NCI-H446 (cell line): ENCODE measurements around the gene COPS7A.
A peak's percentile ranks its signal among the peaks of the same experiment; 100 is the strongest.

ENCODE experiments used
- DNase-seq, 2 experiments: peaks; one replicate each; lab custom pipeline; 2025; lab: John Stamatoyannopoulos, UW

The COPS7A gene

DNA sequence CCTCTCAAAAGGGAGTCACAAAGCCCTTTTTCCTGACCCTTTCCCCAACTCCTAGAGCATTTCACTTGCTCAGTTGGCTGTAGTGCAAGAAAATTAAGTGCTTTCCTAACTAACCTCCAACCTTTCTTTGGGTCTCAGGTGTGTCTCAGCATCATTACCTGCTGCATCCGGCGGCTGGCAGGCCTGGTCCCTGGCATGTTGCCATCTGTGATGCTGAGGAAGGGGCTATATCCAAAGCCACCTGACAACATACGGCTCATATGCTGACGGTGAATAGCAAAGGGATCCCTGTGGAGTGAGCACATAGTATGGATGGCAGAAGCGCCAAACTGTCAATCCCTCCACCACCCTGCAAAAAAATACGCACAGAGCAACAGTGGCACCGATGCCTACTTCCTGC is 27.9 kb downstream of the COPS7A start:
- no peak for DNase-seq

DNA sequence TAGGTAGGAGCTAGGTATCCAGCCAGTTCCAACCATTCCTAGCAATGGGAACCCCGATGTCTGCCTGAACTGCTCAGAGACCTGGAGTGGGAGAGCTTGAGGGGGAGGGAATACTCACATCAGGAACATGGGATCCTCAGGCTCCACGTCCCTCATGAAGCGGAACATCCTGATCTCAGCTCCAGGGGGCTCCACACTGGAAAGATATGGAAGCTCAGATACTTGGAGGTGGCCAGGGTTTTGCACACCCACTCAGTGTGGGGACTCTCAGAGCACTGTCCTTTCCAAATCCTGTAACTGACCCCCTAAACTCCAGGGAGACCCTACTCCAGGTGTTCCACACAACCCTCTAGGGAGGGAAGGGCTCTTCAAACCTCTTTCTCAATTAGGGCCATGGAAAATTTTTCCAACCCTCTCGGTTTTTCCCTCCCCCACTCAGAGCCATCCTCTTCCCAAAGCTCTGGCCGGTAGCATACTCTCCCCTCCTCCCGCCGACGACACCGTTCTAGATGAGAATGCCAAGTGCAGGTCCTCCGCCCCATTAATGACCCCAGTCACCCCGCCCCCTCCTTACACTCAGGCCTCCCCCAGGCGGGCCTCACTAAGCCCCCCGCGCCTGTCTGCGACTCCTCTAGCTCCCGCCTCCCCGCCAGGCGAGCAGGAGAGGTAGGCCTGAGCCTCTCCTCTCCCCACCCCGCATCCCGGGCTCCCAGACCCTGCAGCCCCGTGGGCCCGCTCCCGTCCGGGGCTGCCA is 28.5 kb downstream of the COPS7A start:
- DNase-seq: no peak

DNA sequence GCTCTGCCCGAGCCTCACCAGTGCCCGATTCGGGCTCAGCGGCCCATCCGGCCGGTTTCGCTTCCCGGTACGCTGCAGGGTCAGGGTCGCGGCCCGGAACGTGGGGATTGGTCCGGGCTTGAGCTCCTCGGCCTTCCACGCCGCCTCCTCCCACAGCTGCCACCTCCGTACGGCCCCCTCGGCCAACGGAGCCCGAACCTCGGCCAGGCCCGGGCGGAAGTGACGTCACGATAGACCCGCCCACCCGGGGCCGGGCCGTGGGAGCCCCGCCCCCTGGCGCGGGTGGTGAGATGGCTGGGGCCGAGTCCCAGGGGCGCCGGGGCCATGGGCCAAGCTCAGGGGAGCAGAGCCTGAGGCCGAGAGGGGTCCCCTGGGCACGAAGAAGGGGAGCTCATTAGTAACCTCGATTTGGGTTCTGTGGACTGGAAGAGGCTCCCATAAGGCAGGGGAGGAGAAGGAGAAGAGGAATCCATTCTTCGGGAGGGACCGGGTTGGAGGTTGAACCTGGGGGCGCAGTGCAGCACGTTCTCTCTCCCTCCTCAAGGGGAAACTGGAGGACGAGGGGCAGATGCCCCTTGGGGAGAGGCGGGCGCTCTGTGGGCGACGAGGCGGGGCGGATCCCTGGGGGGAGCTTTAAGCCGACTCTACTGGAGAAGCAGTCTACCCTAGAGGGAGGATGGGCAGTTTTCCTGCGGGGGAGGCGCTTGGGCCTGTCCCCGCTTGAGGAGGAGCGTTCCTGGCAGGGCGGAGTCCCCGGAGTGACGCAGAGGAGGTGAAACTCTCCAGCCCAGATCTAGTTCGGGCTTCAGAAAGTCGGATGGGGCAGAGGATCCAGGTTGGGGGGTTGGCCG is 29.3 kb downstream of the COPS7A start, which contains the start of gene MLF2:
TSS of gene MLF2 (minus strand) at position 221 of the 851 bp plus-strand sequence. CDS start 807 bp downstream, outside the sequence.
- peak; percentile 97 to 99 for DNase-seq

DNA sequence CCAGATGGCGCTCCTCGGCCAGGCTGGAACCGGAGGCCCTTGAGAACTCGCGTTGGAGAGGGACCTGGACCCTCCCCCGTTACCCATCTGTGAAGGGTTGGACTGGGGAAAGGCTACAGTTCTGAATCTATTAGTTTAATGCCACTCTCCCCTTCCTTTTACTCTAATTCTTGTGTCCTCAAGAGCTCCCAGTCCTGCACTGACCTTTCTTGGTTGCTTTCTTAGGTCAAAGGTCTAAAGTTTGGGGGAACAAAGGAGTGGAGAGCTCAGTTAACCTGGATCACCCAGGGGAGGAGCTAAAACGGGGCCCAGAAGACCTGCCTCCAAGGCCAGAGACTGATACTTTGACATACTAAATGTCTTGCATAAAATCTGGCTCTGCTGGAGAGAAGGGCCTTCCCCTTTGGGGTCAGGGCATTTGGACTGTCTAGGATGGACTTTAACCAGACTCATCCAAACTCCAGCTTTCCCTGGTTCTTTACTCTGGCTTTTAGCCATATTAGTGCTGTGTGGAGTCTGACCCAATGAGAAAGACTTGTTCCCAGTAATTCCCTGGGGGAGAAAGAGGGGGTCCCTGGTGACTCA is 30.0 kb downstream of the COPS7A start:
- DNase-seq: no peak

DNA sequence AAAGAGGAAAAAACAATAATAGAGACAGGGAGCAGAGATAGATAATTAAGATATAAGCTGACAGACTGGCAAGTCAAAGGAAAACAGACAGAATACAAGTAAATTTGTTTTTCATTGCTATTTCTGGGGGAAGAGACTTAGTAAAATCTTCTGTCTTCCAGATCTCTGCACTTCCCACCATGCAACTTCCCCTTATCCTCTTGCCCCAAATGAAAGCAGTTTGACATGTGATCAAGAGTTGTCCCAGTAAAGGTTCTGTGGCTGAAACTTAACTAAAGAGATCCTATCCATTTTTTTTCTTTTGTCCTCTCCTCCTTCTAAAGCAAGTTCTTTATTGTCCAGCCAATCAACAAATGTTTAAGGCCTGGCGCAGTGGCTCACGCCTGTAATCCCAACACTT is 30.6 kb downstream of the COPS7A start:
- no peak for DNase-seq

DNA sequence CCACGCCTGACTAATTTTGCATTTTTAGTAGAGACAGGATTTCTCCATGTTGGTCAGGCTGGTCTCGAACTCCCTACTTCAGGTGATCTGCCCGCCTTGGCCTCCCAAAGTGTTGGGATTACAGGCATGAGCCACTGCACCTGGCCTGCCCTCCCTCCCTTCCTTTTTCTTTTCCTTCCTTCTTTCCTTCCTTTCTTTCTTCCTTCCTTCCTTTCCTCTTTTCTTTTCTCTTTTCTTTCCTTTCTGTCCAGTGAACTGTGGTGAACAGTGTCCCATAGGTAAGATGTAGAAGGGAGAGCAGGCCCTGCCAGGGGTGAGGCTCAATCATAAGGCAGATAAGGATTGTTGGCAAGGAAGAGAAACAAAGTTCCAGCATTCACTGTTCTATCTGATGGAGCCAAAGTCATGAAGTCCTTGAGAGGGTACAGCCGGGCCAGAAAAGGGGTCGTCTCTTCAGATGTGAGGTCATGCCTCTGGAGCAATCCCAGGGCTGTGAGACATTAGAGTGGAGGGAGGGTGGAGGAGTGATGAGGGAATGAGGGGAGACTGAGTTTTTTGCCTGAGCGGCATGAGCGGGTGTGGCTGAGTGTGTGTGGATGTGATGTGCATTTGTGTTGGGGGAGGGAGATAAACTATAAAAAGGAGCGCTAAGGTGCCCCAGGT is 33.3 kb downstream of the COPS7A start:
- DNase-seq: no peak

DNA sequence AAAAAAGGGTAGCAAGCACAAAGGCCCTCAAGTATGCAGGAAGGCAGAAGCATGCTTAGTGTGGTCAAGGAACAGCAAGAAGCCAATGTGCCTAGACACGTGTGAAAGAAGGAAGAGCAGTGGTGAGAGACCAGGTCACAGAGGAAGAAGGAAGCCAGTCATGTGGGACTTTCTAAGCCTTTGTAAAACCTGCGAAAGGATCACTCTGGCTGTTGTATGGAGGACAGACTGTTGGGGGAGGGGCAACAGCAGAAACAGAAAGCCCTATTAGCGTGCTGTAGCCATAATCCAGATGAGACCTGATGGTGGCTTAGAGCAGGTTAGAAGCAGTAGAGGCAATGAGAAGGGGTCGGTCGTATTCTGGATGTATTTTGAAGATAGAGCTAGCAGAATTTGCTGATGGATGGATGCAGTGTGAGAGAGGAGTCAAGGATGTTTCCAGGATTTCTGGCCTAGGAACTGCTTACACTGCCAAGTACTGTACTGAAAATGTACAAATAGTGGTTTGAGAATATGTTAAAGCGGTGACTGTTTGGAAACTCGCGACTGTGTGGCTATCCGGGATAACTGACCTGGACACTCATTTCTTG is 34.8 kb downstream of the COPS7A start:
- DNase-seq: no peak

DNA sequence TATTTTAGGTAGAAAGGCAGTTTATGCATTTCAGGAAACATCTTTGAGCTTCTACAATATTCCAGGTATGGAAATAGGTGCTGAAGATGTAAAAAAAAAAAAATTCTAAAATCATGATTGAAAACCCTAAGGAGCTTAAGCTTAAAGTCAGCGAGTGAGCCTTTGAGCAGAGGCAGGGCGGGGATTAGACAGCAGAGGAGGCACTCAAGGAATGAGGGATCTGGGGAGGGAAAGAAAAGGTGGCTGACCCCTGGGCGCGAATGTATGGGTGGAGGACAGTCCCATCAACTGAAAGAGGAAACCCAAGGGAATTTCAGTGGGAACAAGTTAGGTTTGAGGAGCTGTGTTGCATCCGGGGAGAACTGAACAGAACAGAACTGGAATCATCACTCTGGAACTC is 35.9 kb downstream of the COPS7A start:
- DNase-seq: no peak

DNA sequence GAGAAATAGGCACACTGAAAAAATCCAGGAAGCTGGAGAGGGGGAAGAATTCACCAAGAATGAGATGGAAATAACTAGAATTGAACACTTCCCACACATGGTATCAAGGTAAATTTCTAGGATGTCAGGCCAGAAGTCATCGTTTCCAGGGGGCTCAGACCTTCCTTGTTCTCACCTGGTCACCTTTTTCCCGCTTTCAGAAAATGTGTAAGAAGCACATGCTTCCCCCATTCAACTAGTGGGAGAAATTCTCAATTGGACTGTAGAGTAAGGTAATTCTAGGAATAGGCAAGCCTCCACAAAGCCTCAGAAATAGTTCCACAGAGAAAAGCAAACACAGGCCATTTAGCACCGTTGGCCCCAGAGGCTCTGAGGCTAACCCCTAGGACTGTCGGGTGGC is 39.5 kb downstream of the COPS7A start:
- DNase-seq: no peak

DNA sequence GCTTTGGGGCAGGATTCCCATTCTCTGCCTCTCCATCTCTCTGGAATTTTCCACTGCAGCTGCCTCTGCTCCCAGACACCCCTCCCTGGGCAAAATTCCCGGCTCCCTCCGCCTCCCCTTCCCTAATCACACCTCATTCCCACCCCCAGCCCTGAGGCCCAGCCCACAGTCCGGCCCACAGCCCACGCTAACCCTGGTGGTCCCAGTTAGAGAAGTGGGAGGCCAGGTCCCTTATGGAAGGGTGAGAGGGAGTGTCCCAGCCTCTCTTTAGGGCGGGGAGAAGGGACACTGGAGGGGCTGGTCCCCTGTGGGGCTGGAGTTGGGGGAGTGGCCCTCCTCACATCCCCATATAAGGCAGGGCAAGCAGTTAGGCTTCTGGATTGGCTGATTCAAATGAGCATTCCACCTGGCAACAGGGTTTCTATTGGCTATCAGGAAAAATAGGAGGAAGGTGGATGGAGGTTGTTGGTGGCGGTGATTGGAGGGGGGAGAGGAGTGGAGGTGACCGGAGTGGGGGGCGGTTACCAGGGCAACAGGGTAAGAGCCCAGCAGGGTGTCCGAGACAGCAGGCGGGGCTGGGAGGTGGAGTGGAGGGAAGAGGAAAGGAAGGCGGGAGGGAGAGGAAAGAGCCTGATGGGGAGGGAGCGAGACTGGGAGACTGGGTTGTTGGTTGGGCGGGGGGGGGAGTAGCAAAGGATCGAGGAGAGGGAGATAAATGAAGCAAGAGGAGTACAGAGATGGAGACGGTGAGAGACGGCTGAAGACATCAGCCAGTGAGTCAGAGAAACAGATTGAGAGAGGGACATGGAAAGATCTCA is 40.4 kb downstream of the COPS7A start:
- DNase-seq: peak; percentile 98 to 99

DNA sequence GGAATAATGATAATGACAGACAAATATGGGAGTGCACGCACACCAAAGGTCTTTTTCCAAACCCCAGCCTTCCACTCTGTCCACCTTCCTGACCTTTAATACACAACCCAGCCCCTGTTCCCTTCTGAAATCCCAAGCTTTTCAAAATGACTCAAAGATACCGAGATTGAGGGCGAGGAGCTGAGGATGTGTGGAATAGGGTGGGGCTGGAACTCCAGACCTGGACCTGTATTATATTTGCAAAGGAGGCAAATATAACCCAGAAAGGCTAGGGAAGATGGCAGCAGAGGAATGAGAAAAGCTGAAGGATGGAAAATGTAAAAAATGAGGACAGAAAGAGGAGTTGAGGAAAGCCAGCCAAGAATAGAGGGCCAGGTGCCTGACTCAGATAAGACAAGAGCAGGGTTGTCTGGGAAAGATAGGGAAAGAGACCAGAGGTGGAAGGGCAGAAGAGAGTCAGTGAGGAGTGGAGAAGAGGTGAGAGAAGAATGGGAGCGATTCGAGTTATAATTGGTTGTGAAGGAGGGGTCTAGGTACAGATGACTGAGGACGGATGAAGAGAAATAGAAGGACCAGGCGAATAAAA is 41.3 kb downstream of the COPS7A start:
- DNase-seq: no peak

DNA sequence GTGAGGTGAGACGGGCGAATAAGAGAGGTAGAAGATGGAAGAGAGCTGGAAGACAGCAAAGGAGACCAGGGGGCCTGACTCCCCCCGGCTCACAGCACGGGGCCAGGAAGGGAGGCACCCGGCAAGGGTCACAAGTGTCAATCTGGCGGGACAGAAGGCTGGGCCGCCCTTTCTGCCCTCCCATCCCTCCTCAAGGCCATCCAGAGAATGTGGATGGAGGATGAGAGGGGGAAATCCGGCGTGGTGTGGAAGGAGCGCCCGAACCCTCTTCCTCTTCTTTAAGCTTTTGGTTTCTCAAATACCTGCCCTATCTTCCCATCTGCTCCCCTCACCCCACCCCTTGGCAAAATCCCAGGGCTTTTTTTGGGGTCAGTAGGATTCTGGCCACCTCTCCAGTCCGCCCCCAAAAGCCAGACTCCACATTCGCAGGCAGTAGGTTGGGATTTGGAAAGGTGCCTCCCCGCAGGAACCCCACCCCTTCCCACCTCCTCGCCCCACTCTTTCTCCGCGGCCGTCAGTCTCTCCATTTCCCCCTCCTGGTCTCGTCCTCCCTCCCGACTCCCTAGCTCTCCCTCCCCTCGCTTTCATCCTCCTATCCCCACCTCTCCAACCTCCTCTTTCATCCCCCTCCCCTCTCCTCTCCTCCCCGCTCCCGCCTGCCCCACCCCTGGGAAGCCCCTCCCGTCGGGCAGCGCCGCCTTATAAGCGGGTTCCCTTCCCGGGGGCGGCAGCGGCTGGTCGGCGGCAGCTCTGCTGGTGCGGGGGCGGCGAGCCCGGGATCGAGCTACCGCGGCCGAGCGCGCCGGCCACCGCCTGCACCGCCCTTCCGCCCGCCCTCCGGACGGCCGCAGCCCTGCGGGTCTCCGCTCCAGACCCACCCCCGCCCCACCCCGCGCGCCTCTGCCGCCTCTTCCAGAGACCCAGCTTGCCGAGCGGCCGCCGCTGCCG is 42.1 kb downstream of the COPS7A start, which contains the start of gene PTMS:
TSS of gene PTMS (plus strand) at position 730 of the 948 bp plus-strand sequence. CDS start 343 bp downstream, outside the sequence.
- peak; percentile 95 to 96 for DNase-seq

DNA sequence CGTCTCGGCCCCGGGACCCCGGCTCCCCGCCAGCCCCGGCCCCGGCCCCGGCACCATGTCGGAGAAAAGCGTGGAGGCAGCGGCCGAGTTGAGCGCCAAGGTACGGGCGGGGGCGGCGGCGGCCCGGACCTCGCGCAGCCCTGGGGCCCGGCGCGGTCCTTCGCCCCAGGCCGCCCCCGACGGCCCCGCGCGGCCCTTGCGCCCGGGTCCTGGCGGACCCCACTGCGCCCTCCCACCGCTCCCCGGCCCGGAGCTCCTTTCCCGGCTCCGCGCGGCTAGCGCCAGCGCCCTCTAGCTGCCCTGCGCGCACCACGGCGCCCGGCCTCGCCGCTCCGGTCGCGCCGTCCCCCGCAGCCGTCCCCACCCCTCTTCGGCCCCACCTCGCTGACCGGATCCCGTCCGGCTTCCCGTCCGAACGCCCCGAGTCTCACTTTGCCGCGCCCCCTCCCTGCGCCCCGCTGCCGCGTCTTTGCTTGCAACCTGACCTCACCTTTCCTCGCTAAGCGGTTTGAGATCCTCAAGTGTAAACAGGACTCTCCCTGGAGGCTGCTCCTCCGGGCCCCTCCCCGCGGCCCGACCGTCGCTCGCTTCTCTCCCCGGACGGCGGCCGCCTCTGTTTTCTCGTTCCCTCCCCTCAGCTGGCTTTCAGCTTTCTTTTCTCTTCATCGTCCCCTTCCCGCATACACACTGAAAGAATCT is 43.0 kb downstream of the COPS7A start:
- peak in 1 of 2 experiments; percentile 64 for DNase-seq

DNA sequence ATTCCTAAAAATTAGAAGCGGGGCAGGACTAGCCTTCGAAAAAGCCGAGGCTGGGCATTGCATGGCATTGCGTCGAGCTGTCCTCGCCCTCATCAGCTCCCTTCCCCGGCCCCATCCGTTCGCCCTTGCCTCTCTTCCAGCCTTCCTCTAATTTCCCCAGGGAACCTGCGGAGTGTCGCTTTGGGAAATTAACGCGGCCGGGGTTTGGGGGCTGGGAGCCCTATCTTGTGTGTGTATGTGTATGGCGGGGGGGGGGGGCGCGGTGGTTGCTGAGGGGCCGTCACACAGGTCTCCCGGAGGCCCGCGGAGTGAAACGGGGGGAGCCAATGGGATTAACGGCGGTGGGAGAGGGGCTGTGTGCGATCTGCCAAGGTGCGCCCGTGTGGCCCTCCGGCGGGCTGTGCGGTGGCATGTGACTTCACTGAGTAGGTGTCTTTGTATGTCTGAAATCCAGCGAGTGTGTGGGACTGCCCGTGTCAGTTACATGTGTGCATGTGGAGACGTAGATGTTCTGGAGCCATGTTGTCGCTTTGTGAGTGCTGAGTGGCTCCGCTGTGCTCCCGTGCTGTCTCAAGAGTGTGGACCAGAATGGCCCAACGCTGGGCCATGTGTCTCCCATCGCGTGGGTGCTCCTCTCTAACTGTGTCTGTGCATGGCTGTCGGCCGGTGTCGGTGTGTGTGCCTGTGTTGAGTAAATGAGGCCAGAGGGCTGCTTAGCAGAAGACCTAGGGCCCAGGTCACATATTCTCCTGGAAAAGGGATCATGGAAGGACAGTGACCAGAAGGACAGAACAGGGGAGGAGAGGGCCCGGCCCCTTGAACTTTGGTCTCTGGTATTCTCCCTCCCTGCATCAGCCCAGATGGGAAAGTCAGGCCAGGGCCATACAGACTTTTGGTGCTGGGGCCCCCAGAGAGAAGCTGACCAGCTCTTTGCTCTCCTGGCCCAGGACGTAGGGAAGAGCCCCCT is 43.8 kb downstream of the COPS7A start:
- DNase-seq: no peak

DNA sequence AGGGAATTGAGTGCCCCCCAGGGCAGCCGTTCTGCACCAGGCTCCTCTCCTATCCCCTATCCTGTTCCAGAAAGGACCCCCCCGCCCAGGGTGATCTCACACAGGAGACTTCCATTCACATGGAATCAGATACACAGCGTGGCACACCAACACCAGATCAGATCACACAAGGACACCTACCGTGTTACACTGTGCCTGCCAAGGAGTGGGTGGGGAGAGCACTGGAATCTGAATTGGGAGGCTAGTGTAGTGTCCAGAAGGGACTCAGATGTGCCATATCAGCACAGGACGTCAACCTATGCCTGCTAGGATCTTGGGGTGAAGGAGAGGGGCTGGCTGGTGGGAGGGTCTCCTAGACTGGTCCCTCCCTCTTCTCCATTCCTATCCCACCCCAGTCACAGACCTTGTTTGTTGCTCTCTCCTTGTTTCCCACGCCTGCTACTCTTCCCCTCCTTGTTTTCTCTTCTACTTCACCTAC is 44.6 kb downstream of the COPS7A start:
- DNase-seq: peak in 1 of 2 experiments; percentile 27

DNA sequence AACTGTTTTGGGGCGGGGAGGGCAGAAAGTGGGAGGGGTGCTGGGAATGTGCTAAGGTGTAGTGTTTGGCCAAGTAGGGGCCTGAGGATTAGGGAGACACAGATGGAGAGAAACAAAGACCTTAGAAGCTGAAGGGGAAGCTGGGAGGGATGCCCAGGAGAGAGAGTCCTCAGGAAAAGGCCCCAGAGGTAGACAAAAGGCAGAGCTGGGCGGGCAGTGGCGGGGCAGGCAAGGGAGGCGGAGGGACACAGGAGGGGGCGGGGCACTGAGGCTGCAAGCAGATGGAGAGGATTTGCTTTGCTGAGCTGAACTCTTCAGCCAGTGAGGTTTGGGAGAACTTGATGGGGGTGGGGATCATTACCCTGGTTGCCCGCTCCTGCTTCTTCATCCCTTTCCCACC is 45.1 kb downstream of the COPS7A start:
- DNase-seq: peak in 1 of 2 experiments; percentile 62

DNA sequence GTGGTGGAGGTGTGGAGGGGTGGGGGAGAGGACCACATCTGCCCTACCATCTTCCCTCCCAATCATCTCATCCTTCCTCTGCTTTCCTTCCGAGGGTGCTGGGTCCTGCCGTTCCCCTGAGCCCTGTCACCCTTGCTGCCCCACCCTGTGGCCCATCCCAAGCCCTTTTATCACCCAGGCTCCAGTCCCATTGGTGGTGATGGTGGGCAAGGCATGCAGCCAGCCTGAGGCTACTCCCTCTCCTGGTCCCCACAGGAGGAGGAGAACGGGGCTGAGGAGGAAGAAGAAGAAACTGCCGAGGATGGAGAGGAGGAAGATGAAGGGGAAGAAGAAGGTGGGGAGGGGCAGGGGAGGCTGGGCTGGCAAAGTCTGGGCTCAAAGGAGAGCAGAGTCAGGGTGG is 45.8 kb downstream of the COPS7A start:
- no peak for DNase-seq
